GM18502 (cell line): Measurements from ENCODE around the gene CAMTA1.
"Not testable (repeated sequence)": the region's sequence is repeated elsewhere in the genome, so short reads cannot be mapped to it uniquely, and the experiment has no call there.

ENCODE experiments used
- ATAC-seq: cut with Tn5 transposase; IDR thresholded peaks from one replicate; pipeline ENCODE4 v1.9.1; 2021; ENCODE audit warnings: mild to moderate bottlenecking; ENCODE audit not compliant: unreplicated experiment, poor library complexity

CAMTA1 gene, protein sequence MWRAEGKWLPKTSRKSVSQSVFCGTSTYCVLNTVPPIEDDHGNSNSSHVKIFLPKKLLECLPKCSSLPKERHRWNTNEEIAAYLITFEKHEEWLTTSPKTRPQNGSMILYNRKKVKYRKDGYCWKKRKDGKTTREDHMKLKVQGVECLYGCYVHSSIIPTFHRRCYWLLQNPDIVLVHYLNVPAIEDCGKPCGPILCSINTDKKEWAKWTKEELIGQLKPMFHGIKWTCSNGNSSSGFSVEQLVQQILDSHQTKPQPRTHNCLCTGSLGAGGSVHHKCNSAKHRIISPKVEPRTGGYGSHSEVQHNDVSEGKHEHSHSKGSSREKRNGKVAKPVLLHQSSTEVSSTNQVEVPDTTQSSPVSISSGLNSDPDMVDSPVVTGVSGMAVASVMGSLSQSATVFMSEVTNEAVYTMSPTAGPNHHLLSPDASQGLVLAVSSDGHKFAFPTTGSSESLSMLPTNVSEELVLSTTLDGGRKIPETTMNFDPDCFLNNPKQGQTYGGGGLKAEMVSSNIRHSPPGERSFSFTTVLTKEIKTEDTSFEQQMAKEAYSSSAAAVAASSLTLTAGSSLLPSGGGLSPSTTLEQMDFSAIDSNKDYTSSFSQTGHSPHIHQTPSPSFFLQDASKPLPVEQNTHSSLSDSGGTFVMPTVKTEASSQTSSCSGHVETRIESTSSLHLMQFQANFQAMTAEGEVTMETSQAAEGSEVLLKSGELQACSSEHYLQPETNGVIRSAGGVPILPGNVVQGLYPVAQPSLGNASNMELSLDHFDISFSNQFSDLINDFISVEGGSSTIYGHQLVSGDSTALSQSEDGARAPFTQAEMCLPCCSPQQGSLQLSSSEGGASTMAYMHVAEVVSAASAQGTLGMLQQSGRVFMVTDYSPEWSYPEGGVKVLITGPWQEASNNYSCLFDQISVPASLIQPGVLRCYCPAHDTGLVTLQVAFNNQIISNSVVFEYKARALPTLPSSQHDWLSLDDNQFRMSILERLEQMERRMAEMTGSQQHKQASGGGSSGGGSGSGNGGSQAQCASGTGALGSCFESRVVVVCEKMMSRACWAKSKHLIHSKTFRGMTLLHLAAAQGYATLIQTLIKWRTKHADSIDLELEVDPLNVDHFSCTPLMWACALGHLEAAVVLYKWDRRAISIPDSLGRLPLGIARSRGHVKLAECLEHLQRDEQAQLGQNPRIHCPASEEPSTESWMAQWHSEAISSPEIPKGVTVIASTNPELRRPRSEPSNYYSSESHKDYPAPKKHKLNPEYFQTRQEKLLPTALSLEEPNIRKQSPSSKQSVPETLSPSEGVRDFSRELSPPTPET (N-terminal part only)

GRCh38 chr1:6785318-6785727 lies at the start of gene CAMTA1:
Gene CAMTA1, plus strand, starts transcription at chr1:6785454. Its CDS starts 77 bp downstream, at chr1:6785531.
- peak; percentile 76 for ATAC-seq

- no peak for ATAC-seq
These were observed 46.1 kb upstream of the CAMTA1 start for GRCh38 chr1:6738987-6739676.

DNA sequence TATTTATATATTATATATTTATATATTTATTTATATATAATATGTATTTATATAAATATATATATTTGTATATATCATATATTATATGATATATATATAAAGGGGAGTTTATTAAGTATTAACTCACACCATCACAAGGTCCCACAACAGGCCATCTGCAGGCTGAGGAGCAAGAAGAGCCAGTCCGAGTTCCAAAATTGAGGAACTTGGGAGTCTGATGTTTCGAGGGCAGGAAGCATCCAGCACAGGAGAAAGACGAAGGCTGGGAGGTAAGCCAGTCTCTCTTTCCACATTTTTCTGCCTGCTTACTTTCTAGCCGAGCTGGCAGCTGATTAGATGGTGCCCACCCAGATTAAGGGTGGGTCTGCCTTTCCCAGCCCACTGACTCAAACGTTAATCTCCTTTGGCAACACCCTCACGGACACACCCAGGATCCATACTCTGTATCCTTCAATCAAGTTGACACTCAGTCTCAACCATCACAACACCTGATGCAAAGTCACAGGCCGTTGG lies 42.5 kb upstream of the CAMTA1 start:
- ATAC-seq: not testable (repeated sequence)

DNA sequence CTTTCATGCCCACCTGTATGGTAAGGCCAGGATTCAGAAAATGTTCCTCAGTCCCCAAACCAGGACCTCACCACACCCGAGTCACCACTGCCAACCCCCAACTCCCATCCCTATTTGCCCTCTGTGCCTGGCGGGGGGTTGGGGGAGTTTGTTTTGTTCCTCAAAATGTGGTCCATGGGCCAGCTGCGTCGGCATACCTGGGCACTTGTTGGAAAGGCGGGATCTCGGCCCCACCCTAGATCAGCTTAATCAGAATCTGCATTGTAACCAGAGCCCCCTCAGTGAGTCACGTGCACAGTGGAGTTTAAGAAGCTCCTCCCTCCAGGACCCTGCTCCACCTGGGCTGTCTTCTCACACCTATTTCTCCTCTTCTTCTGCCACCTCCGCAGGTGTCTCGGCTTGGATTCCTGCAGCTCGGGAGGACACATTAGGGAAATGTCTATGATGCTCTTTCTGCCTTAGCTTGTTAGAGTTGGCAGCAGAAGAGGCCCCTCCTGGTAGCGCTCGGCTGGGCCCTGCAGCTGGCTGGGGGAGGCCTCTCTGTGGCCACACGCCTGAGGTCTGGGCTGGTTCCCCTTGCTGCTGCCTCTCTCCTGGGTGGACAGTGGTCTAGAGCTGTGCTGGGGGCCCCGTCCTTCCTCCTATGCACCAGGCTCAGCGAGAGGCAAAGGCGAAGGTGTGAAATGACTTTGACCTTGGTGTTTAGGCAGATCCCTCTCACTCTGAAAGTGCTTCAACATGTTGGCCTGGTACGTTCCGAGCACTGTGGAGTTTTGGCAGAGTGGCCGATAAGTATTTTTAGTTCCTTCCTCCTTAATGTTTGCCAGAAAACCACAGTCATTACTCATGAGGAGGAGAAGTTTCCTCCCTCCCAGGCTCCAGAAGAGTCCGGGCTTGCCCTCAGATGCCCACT lies 41.8 kb upstream of the CAMTA1 start:
- no peak for ATAC-seq

DNA sequence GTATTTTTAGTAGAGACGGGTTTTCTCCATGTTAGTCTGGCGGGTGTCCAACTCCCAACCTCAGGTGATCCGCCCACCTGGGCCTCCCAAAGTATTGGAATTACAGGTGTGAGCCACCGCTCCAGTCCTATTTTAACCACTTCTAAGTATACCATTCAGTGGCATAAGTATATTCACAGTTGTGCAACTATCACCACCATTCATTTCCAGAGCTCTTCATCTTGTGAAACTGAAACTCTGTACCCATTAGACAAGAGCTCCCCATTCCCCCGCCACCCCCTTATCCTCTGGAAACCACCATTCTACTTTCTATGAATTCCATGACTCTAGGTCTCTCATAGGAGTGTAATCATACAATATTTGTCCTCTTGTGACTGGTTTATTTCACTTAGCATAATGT lies 40.2 kb upstream of the CAMTA1 start:
- no peak for ATAC-seq

DNA sequence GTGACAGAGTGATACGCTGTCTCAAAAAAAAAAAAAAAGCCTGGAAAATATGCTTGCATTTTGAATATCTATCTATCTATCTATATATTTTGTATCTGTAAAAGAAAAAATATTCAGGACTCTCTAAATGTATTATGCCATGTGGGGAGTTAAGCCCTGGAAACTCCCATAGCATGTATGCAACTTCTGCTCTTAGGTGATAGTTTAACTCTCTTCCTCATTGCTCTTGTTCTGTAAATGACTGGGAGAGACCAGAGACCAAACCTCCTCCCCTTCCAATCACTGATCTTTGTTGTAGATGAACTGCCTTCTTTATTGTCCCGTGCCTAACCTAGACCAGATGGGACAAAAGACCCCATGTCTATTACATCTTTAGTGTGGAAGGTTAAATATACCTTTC lies 37.6 kb upstream of the CAMTA1 start:
- no peak for ATAC-seq

- no peak for ATAC-seq
These were observed 34.8 kb upstream of the CAMTA1 start for GRCh38 chr1:6750490-6750889.

GRCh38 chr1:6753320-6754140 lies 31.7 kb upstream of the CAMTA1 start:
- no peak for ATAC-seq

DNA sequence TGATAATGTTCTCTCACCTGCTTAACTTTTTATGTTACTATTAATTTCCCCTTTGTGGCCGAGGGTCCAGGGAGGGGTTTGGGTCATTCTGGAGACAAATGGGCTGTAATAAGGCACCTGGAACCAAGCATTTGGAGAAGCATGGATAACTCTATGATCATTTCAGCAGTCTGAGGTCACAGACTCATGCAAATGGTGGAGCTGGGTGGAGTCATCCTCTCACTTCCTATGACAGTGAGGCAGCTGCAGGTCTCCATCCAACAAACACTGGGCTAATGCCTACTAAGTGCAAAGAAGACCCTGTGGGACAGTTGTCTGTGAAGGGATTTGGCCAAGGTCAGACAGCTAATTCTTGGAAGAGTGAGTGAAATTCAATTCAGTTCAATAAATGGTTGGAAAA lies 28.8 kb upstream of the CAMTA1 start:
- no peak for ATAC-seq

- no peak for ATAC-seq
These were observed 27.4 kb upstream of the CAMTA1 start for GRCh38 chr1:6757719-6758435.

- no peak for ATAC-seq
These were observed 24.0 kb upstream of the CAMTA1 start for GRCh38 chr1:6761196-6761737.

DNA sequence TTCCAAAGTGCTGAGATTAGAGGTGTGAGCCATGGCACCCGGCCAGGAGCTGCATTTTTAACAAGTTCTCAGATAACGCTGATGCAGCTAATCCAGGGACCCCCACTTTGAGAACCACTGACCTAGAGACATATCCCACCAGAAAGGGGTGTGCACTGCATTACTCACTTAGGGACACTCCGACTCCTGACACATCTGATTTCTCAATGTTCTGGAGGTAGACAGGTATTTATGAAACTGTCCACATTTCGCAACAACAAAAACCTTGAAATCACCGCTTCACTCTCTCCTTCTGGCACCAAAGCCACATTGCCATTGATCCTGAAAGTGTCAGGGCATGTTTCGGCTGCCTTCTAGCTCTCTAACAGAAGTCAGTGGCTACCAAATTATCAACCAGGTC lies 23.2 kb upstream of the CAMTA1 start:
- ATAC-seq: no peak

DNA sequence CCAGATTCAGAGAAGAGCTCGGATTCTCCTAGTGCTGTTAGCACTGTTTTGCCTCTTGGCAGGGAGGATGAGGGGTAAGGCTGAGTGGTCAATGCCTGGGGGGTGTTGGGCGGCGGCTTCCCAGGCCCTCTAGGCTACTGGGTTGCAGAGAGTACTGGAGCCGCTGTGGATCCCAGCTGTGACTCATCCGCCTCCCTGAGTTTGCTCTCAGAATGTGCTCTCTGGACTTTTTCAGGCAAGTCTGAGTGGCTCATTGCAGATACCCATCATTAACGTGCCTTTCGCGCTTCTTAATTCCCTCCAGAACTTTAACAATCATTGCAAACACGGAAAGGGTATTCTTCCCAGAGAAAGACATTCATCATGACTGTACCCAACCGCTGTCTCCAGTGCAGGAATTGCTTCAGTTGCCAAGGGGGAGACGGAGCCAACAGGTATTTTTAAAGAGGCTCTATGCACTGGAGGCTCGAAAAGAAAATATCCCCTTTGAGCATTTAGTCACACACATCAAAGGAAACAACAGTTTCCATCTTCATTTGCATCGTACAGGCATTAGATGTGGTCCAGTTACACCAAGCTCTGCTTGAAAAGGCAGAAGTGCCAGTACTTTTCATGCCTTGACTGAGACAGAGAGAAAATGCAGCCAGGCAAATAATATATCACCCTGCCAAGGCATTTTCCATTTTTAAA lies 14.4 kb upstream of the CAMTA1 start:
- no peak for ATAC-seq

GRCh38 chr1:6771441-6771769 lies 13.8 kb upstream of the CAMTA1 start:
- no peak for ATAC-seq

DNA sequence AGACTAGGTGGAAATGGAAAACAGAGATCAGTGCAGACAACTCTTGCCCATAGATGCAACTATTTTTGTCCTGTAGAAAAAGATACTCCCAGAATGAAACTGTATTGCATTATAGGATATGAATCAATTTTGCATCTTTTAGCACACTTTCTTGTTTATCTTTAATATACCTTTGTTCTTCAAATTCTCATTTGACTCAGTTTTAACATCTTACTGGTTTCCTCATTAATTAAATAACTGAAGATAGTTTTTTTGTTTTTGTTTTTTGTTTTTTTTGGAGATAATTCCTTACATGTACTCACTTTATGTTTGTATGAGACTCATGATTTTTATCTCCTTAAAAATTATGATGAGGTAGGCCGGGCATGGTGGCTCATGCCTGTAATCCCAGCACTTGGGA lies 10.9 kb upstream of the CAMTA1 start:
- ATAC-seq: no peak

- no peak for ATAC-seq
These were observed 9.8 kb upstream of the CAMTA1 start for GRCh38 chr1:6775261-6776043.
